HG03571 (cell line): ENCODE data around the gene LGALS9C.
"Not testable (repeated sequence)": the region's sequence is repeated elsewhere in the genome, so short reads cannot be mapped to it uniquely, and the experiment has no call there.

Experiments
- ATAC-seq: cut with Tn5 transposase; IDR thresholded peaks from one replicate; pipeline ENCODE4 v1.9.1; 2021; ENCODE audit not compliant: unreplicated experiment

The LGALS9C gene

GRCh38 chr17:18528435-18528834 lies 51.8 kb downstream of the LGALS9C start:
- ATAC-seq: not testable (repeated sequence)

GRCh38 chr17:18528899-18529500 lies 52.4 kb downstream of the LGALS9C start:
- not testable (repeated sequence) for ATAC-seq

GRCh38 chr17:18530405-18530804 lies 53.8 kb downstream of the LGALS9C start:
- not testable (repeated sequence) for ATAC-seq

DNA sequence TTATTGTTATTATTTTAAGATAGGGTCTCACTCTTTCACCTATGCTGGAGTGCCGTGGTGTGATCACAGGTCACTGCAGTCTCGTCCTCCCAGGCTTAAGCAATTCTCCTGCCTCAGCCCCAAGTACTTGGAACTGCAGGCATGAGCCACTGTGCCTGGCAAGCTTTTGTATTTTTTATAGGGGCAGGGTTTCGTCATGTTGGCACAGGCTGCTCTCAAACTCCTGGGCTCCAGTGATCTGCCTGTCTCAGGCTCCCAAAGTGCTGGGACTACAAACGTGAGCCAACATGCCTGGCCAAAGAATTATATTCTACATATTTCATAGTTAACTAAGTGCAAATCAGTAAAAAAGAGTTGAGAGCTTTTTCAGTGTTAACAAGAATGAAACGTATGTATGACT lies 65.6 kb downstream of the LGALS9C start:
- not testable (repeated sequence) for ATAC-seq

- not testable (repeated sequence) for ATAC-seq
Observed at GRCh38 chr17:18542907-18543306, 66.3 kb downstream of the LGALS9C start.
